Measurements from ENCODE around the gene ADGRV1.
"Not testable (repeated sequence)": the region's sequence is repeated elsewhere in the genome, so short reads cannot be mapped to it uniquely, and the experiment has no call there.

ADGRV1 gene

DNA sequence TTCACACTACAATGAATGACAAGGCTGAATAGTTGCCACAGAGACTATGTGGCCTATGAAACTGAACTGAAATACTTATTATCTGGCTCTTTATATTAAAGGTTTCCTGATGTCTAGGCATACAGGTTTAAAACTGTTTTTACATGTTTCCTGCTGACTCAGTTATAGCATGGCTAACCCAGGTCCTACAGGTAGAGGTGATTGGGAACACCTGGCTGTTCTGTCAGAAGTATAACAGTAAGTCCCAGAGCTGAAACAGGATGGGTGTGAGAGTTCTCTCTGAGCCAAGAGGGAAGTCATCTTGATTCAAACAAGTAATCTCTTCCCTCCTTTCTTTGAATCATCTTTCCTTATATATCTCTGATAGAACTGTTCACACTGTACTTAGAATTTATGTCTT is 4.9 kb upstream of the ADGRV1 start:
- DNase-seq (ENCODE audit: low spot score): no peak

GRCh38 chr5:90554358-90555006 is 4.1 kb upstream of the ADGRV1 start:
- no peak for DNase-seq (ENCODE audit: low spot score)

GRCh38 chr5:90555666-90556065 is 2.9 kb upstream of the ADGRV1 start:
- DNase-seq (ENCODE audit: low spot score): no peak

DNA sequence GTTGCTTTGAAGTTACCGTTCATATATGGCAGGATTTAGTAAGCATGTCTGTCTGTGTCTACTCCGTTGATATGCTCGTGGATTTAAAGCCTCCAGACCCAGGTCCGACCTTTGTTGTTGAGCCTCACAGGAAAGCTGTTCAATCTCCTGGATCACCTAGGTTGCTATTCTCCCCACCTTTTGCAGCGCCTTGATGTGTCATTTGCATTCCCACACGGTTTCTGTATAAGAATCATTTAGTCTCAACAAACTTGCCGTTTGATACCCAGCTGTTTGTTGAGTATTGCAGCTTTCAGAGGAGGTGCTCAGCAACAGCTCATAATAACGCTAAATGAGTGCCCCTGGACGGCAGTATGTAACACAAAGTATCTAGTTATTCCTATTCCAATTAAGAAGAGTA is 1.2 kb upstream of the ADGRV1 start:
- no peak for DNase-seq (ENCODE audit: low spot score)

DNA sequence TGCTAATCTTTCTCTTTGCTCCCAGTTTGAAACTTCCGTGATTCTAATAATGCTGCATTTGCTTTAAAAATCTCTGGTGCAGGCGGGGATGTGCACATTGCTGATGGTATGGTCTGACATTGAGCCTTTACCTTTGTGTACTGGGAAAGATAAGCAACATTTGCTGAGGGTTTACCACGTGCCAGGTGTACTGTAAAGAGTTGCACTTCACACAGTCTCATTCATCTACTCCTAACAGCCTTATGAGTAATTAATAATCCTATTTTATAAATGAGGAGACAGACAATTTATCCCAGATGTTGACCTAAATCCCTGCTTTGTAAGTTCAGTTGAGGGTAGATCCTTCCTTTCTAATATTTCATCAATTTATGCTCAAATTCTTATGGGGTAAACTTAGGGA is 726 bp upstream of the ADGRV1 start:
- no peak for DNase-seq (ENCODE audit: low spot score)

DNA sequence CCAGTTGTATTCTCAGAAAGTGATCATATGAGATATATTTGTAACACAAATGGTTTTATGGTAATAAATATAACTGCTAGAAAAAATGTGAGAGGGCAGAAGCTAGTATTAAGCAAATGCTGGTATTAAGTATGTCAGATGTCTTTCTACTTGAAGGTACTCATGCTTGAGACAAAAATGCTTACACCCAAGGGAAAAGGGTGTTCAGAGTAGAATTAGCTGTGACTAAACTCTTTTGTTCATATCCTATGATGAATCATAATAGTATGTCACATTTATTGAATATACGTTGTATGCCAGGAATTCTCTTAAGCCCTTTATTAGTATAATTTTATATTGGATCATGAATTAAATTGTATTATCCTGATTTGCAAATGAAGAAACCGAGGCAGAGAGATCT is 2.2 kb downstream of the ADGRV1 start:
- DNase-seq (ENCODE audit: low spot score): no peak

DNA sequence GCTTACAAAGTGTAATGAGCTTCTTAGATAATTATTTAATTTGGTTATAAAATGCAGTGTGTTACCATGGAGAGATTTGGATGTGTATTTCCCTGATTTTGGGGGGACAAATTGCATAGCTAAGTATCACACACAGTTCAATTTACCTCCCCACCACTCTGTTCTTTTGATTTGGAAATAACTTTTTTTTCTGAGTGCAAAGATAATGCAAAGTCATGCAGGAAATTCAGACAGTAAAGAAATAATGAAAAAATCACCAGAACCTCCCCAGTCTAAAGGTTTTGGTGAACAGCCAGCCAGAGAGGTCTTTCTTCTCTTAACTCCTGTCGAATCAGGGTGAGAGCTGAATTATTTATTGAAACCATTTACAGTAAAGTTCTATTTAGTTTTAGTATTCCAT is 3.2 kb downstream of the ADGRV1 start:
- DNase-seq (ENCODE audit: low spot score): no peak

- no peak for DNase-seq (ENCODE audit: low spot score)
Observed at GRCh38 chr5:90562341-90562740, 3.7 kb downstream of the ADGRV1 start.

GRCh38 chr5:90563108-90563507 is 4.5 kb downstream of the ADGRV1 start:
- DNase-seq (ENCODE audit: low spot score): no peak

DNA sequence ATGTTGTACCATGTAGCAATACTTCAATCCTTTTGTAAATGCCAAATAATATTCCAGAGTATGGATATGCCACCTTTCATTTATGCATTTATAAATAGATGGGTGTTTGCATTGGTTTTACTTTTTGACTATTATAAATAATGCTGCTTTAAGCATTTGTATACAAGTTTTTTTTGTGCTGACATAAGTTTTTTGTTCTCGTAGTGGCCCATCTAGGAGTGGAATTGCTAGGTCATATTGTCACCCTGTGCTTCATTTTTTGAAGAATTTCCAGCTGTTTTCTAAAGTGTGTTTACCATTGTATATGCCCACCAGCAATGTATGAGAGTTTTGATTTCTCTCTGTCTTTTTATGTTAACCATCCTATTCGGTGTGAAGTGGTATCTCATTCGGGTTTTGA is 6.9 kb downstream of the ADGRV1 start:
- DNase-seq (ENCODE audit: low spot score): no peak

DNA sequence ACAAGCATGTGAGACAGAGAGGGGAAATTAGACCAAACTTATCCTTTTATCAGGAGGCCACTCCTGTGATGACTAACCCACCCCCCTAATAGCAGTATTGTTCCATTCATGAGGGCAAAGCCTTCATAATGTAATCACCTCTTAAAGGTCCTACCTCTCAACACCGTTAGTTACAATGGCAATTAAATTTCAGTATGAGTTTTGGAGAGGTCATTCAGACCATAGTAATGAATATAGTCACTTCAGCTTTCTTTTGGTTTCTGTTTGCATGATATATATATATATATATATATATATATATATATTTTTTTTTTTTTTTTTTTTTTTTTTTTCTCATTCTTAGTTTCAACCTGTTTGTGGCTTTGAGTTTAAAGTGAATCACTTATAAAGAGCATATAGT is 10.5 kb downstream of the ADGRV1 start:
- DNase-seq (ENCODE audit: low spot score): no peak

DNA sequence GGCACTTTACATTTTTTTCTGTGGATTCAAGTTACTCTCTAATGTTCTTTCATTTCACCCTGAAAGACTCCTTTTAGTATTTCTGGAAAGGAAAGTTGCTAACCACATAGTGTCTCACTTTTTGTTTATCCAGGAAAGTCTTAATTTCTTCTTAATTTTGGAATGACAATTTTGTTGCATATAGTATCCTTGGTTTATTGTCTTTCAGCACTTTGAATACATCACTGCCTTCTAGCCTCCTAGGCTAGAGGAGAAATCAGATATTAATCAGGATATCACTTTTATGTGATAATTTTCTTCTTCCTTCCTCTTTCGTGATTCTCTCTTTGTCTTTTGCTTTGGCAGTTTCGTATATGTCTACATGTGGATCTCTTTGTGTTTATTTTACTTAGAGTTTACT is 11.4 kb downstream of the ADGRV1 start:
- DNase-seq (ENCODE audit: low spot score): no peak

DNA sequence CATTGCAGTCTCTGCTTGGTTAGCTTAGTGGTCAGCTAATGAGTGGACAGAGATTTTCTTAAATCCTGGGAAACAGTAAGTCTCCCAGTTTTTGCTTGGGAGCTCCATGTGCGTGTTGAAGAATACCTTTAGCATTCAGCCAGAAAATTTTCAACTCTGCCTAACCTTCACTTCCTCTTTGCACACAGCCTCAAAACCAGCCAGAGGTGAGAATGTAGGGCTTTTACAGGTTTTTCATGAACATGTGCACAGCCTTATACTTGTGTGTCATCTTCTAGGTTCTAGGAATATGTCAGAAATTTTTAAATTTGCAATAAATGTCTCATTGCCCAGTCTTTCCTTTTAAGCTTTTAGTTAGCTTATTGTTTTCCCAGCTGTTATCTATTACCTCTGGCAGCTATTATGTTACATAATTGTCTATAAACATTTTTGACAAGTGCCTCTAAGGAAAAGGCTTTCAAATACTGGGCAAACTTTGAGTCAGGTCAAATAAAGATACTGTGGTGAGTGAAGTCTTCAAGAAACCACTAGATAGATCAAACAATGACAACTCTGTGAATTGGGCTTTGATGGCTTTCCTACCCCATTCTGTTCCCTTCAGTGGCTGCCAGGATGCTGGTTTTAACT is 12.7 kb downstream of the ADGRV1 start:
- no peak for DNase-seq (ENCODE audit: low spot score)

DNA sequence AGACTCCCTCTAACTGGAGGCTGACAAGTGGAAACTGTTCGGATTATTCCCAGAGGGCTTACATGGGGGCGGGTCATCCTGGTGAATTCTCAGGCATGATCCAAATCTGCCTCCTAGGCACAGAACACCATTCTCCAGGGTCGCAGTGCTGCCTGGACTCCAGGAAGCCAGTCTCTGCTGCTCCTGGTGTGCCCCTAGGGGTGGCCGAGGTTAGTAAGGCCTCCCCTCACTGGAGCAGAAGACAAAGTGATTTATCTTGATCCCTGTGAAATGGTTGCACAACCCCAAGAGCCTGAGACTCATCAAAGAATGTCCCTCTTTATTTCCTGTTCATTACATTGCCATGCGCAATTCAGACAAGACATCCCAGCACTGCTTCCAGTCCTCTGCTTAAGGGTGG is 17.1 kb downstream of the ADGRV1 start:
- DNase-seq (ENCODE audit: low spot score): no peak

DNA sequence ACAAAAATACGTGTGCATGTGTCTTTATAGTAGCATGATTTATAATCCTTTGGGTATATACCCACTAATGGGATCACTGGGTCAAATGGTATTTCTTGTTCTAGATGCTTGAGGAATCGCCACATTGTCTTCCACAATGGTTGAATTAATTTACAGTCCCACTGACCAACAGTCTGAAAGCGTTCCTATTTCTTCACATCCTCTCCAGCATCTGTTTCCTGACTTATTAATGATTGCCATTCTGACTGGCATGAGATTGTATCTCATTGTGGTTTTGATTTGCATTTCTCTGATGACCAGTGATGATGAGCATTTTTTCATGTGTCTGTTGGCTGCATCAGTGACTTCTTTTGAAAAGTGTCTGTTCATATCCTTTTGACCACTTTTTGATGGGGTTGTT is 18.0 kb downstream of the ADGRV1 start:
- DNase-seq (ENCODE audit: low spot score): not testable (repeated sequence)

DNA sequence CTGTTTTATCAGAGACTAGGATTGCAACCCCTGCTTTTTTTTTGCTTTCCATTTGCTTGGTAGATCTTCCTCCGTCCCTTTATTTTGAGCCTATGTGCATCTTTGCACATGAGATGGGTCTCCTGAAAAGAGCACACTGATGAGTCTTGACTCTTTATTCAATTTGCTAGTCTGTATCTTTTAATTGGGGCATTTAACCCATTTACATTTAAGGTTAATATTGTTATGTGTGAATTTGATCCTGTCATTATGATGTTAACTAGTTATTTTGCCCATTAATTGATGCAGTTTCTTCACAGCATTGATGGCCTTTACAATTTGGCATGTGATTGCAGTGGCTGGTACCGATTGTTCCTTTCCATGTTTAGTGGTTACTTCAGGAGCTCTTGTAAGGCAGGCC is 21.3 kb downstream of the ADGRV1 start:
- DNase-seq (ENCODE audit: low spot score): not testable (repeated sequence)

DNA sequence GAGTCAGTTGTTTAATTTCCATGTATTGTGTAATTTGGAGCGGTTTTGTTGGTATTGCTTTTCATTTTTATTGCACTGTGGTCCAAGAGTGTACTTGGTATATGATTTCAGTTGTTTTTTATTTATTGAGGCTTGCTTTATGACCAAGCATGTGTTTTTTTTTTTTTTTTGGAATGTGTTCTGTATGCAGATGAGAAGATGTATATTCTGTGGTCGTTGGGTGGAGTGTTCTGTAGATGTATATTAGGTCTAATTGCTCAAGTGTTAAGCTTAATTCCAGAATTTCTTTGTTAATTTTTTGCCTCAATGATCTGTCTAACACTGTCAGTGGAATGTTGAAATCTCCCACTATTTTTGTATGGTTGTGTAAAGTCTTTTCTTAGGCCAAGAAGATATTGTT is 23.4 kb downstream of the ADGRV1 start:
- DNase-seq (ENCODE audit: low spot score): no peak

DNA sequence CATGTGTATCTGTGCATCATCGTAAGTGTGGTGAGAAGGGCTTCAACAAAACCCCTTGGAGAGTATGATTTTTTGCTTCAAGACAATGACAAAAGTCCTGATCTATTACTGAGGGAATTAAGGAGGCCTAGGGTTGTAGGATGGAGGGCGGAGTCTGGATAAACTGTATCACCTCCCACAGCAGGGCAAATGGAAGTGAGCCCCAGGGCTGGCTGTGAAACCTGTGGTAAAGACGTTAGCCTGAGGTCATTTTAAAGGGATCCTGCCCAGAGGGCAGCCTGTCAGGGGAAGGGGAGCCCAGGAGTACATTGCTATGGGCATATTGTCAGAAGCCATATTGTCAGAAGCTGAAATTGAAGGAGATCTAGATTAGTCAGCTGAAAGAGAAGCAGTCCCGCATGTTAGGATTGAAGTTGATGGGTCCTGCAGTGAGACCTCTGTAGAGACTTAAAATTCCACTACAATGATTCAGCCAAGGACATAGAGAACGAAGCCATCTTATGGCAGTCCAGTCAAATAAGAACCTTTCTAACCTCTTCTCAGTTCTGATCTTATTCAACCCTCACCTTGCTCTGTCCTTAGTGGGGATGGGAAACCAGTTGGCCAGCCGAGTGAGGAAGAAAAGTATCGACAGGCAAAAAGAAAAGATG is 26.9 kb downstream of the ADGRV1 start:
- DNase-seq (ENCODE audit: low spot score): no peak

DNA sequence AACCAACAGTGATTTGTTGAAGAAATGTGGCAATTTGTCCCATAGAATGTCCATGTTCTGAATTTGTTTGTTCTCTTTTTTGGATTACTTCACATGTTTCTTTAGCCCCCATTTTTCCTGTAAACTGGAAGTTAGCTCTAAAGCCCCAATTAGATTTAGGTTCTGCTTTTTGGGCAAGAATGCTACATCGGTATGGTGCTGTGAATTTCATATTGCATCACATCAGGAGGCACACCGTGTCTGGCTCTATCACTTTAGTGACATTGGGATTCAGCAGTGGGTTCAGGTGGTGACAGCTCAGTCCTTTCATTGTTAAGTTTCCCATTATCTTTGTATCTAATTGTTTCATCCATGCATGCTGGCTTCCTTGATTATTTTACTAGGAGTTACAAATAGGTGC is 27.9 kb downstream of the ADGRV1 start:
- no peak for DNase-seq (ENCODE audit: low spot score)

- no peak for DNase-seq (ENCODE audit: low spot score)
Observed at GRCh38 chr5:90590170-90590569, 31.6 kb downstream of the ADGRV1 start.

DNA sequence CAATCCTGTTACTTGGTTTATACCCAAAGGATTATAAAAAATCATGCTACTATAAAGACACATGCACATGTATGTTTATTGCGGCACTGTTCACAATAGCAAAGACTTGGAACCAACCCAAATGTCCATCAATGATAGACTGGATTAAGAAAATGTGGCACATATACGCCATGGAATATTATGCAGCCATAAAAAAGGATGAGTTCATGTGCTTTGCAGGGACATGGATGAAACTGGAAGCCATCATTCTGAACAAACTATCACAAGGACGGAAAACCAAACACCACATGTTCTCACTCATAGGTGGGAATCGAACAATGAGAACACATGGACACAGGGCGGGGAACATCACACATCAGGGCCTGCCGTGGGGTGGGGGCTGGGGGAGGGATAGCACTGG is 34.5 kb downstream of the ADGRV1 start:
- not testable (repeated sequence) for DNase-seq (ENCODE audit: low spot score)

- not testable (repeated sequence) for DNase-seq (ENCODE audit: low spot score)
Observed at GRCh38 chr5:90595766-90596165, 37.2 kb downstream of the ADGRV1 start.

DNA sequence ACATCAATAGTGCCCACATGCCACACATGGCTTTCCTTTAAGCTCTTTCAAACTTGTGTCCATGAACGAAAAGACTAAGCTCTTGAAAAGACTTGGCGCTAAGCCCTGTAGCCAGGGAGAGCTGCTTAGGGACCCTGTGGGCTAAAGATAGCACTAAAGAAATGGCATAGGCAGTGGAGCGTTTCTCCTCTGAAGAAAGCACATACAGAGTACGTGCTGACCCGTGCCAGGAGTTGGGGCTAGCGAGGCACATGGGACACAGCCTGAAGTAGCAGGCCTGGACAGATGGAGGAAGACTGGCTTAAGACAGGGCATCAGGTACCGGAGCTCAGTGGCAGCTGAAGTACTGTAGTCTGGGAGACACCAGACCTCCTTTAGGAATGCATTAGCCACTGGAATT is 39.7 kb downstream of the ADGRV1 start:
- DNase-seq (ENCODE audit: low spot score): no peak

GRCh38 chr5:90600307-90600706 is 41.7 kb downstream of the ADGRV1 start:
- not testable (repeated sequence) for DNase-seq (ENCODE audit: low spot score)
